ENCODE measurements around the gene MCF2L. TPM values are rescaled to one million over a fixed set of nuclear protein-coding genes. Genes with fewer than 3 reads are reported as not detected.

MCF2L gene
- total and polyA plus RNA-seq, 8 donors, result 16.0 to 83.6 (median 23.6) TPM

DNA sequence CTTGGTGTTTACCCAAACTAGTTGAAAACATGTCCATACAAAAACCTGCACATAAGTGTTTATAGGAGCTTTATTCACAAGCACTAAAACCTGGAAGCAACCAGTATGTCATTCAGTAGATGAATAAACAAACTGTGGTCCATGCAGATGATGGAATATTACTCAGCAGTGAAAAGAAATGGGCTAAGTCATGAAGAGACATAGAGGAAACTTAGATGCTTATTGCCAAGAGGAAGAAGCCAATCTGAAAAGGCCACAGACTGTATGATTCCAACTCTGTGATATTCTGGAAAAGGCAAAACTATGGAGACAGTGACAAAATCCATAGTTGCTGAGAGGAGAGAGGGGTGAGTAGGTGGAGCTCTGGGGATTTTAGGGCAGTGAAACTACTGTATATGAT lies 38.8 kb upstream of the MCF2L start:
- intact Hi-C loops (cut with DNase I), result no loop called here
- peaks cover 0 to 9% (median 5%) of the 10 kb centered on the region in 3 donors for H3K4me1 ChIP-seq
- ATAC-seq (no peak), FAIRE-seq (no peak), DNase-seq (no peak)
- no peak overlapping the region for H3K4me3 ChIP-seq
- H3K27me3 ChIP-seq, result no peaks in the 10 kb centered on the region
- H3K27ac ChIP-seq, result no peak overlapping the region
- H3K36me3 ChIP-seq, result no peaks in the 10 kb centered on the region
- TF ChIP-seq, protein P1, sequence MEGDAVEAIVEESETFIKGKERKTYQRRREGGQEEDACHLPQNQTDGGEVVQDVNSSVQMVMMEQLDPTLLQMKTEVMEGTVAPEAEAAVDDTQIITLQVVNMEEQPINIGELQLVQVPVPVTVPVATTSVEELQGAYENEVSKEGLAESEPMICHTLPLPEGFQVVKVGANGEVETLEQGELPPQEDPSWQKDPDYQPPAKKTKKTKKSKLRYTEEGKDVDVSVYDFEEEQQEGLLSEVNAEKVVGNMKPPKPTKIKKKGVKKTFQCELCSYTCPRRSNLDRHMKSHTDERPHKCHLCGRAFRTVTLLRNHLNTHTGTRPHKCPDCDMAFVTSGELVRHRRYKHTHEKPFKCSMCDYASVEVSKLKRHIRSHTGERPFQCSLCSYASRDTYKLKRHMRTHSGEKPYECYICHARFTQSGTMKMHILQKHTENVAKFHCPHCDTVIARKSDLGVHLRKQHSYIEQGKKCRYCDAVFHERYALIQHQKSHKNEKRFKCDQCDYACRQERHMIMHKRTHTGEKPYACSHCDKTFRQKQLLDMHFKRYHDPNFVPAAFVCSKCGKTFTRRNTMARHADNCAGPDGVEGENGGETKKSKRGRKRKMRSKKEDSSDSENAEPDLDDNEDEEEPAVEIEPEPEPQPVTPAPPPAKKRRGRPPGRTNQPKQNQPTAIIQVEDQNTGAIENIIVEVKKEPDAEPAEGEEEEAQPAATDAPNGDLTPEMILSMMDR (IDR thresholded peaks at IDR 0.05), result no peak
- no peaks in the 10 kb centered on the region for H3K9me3 ChIP-seq

DNA sequence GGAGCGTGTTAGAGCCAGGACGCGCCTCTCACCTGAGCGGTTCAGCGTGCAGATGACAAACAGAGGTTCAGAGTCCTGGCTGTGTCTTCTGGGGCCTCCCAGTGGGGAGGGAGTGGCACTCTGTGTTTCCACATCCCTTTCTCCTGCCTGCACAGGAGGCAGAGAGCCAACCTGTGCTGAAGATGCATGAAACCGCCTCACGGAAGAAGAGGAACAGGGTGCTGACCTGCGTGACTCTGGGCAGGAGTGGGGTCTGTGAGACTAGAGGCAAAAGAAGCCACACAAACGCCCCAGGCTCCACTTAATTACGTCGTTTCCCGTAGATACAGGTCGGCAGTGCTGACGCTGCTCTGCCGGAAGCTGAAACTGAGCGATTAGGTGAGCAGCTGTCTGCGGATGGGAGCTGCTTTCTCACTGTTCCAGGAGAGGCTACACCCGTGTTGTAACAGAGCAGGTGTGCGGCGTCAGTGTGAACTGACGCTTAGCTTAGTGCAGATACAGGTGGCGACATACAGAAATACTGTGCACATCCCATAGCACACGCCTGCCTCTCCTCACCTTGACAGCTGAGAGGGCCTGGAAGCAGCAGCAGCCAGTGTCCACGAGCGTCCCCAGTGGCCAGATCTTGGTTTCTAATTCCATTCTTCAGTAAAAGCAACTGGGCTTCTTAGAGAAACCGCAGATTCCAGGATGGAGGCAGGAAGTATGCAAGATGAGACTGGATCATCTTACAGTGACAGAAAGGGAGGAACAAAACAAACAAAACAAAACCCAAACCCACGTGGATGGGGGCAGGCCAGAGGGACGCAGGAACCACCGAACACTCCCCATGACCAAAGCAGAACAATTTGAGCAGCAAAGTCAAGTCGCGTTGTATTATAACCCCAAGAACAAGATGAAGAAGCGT lies 37.7 kb upstream of the MCF2L start:
- no peaks in the 10 kb centered on the region for H3K9me3 ChIP-seq
- no peaks in the 10 kb centered on the region for H3K27me3 ChIP-seq
- H3K4me3 ChIP-seq, result no peak overlapping the region
- peaks cover 0 to 9% (median 5%) of the 10 kb centered on the region in 3 donors for H3K4me1 ChIP-seq
- intact Hi-C loops (cut with DNase I), result no loop called here
- no peak for DNase-seq
- ATAC-seq, result peak in 3 of 4 donors; percentile 46 to 67 (median 65)
- TF ChIP-seq, protein P1 (IDR thresholded peaks at IDR 0.05), result peak in 1 of 4 donors; percentile 9
- FAIRE-seq, result no peak
- peak overlapping the region in 2 of 4 donors; percentile 8 to 10 for H3K27ac ChIP-seq
- H3K36me3 ChIP-seq, result no peaks in the 10 kb centered on the region
- WGBS, 2 donors, result 75 to 78% methylated on average over 32 of the region's 32 CpGs

DNA sequence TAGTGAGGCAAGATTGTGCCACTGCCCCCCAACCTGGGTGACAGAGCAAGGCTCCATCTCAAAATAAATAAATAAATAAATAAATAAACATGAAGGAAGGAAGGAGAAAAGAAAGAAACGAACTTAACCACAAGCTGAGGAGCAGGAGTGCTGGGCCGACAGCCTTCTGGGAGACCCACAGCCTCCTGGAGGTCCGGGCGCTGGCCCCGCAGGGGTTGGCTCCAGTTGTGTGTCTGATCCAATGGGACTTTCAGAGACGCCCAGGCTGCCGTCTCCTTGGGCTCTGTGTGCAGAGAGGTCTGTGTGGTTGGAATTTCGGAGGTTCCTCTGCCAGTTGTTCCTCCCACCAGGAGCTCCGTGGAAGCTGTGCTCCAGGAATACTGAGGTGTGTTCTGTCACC lies 36.0 kb upstream of the MCF2L start:
- intact Hi-C loops (cut with DNase I), result no loop called here
- Histone ChIP-seq H3K9me3 (no peaks in the 10 kb centered on the region), H3K4me1 (peaks cover 0 to 9% (median 5%) of the 10 kb centered on the region in 3 donors), H3K36me3 (no peaks in the 10 kb centered on the region), H3K4me3 (no peak overlapping the region), H3K27me3 (no peaks in the 10 kb centered on the region), H3K27ac (no peak overlapping the region)
- TF ChIP-seq, protein P1 (IDR thresholded peaks at IDR 0.05), result no peak
- 72 to 74% methylated on average over 9 of the region's 9 CpGs for WGBS, 2 donors
- FAIRE-seq (no peak), DNase-seq (no peak), ATAC-seq (no peak)

DNA sequence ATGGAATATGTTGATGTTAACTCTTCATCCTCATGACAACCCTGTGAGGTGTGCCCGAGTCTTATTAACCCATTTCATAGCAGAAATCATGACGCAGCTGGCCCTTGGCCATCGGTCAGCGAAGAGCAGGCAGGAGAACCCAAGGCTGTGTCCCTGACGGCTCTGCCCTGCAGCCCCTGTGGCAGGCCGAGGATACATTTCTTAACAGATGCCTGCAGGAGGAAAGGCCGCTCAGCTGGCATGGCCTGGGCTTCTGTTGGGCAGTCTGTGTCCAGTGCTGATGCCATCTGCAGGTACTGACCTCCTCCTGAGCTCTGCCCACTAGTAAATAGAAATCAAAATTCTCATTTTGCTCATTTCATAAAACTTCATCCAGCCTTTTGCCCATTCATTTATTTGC lies 35.4 kb upstream of the MCF2L start:
- no peak for ATAC-seq
- Histone ChIP-seq H3K9me3 (no peaks in the 10 kb centered on the region), H3K27ac (no peak overlapping the region), H3K4me3 (no peak overlapping the region), H3K4me1 (peaks cover 0 to 9% (median 5%) of the 10 kb centered on the region in 3 donors), H3K36me3 (no peaks in the 10 kb centered on the region), H3K27me3 (no peaks in the 10 kb centered on the region)
- no peak for FAIRE-seq
- 85 to 86% methylated on average over 7 of the region's 7 CpGs for WGBS, 2 donors
- intact Hi-C loops (cut with DNase I), result no loop called here
- TF ChIP-seq, protein P1 (IDR thresholded peaks at IDR 0.05), result no peak
- no peak for DNase-seq

DNA sequence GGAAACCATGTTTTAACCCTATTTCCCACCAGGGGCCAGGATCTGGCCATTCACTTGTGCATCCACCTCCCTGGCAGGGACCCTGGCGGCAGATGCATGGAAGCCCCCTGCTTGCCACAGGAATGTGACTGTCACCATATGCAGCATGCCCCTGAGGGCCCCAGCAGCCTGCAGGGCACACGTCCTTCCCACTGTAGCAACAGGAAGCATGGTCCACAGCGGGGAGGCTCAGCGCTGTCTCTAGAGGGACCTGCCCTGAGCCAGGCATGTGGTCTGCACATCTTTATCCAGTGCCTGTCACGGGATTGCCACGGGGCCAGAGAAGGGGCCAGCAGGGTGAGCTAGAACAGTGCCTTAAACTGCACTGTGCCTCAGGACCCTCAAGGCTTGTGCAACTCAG lies 34.9 kb upstream of the MCF2L start:
- H3K36me3 ChIP-seq, result no peaks in the 10 kb centered on the region
- no peaks in the 10 kb centered on the region for H3K27me3 ChIP-seq
- no peak for FAIRE-seq
- 80 to 81% methylated on average over 6 of the region's 6 CpGs for WGBS, 2 donors
- intact Hi-C loops (cut with DNase I), result no loop called here
- DNase-seq, result no peak
- peaks cover 0 to 5% (median 5%) of the 10 kb centered on the region in 3 donors for H3K4me1 ChIP-seq
- no peak overlapping the region for H3K27ac ChIP-seq
- TF ChIP-seq, protein P1 (IDR thresholded peaks at IDR 0.05), result no peak
- ATAC-seq, result no peak
- H3K9me3 ChIP-seq, result no peaks in the 10 kb centered on the region
- no peak overlapping the region for H3K4me3 ChIP-seq
